ENCODE measurements around the gene PITHD1.

GRCh38 chr1:23790696-23791515 lies 12.7 kb downstream of the PITHD1 start, which contains the start of gene LYPLA2:
- TF ChIP-seq POLR2AphosphoS5 (IDR thresholded peaks at IDR 0.05; ENCODE audit: low read depth, low read length) (peak; percentile 85), POLR2A (IDR thresholded peaks at IDR 0.05; ENCODE audit: low read depth, low read length) (peak; percentile 77), SPI1 (IDR thresholded peaks at IDR 0.05; ENCODE audit: low read depth, low read length) (no peak; the same call in 1 of the 2 replicates), TAF1 (IDR thresholded peaks at IDR 0.05; ENCODE audit: low read depth, low read length) (peak; percentile 46; the same call in 1 of the 2 replicates), POU2F2 (IDR thresholded peaks at IDR 0.05; ENCODE audit: low read depth, low read length) (peak; percentile 9; the same call in 1 of the 2 replicates), PAX5 (IDR thresholded peaks at IDR 0.05; ENCODE audit: insufficient read depth, low read length, severe bottlenecking) (no peak)
